ENCODE results near the gene PCYT2. TPM values are rescaled to one million over a fixed set of nuclear protein-coding genes. Genes with fewer than 3 reads are reported as not detected.
A peak's percentile ranks its signal among the peaks of the same experiment; 100 is the strongest.

The PCYT2 gene
- total RNA-seq, 2 donors from 2014 or later = 66.8 to 70.9 TPM

DNA sequence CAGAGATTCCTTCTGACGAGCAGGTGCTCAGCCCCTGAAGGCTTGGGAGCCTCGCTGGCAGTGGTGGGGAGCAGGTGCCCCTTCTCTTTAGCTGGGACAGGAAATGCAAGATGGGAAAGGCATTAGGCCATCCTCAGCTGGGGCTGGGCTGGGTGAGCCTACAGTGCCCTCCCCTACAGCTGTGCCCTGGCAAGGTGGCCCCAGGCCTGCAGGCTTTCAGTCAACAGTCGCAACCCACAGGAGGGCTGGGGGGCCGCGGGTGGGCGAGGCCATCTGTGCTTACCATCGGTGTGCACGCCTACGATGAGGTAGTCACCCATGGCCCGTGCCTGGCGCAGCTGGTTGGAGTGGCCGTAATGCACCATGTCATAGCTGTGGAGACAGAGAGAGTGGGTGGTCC is 2.0 kb downstream of the PCYT2 start:
- Mint-ChIP-seq H3K4me3 (no peak overlapping the region), H3K27me3 (ENCODE audit: insufficient read depth) (no peaks in the 10 kb centered on the region), H3K4me1 (peaks cover 4% of the 10 kb centered on the region), H3K27ac (no peak overlapping the region), H3K36me3 (ENCODE audit: low read depth) (peaks cover 21% of the 10 kb centered on the region), H3K9me3 (no peaks in the 10 kb centered on the region)
- DNase-seq = no peak
- Histone ChIP-seq H3K36me3 (ENCODE audit: control insufficient read depth, insufficient read depth, low read length) (peaks cover 58% of the 10 kb centered on the region), H3K9ac (ENCODE audit: extremely low read depth, low read length, poor library complexity, severe bottlenecking) (no peak overlapping the region), H3K27ac (ENCODE audit: low read depth, low read length) (no peak overlapping the region), H3K27me3 (ENCODE audit: control insufficient read depth, insufficient read depth, low read length, poor library complexity, severe bottlenecking) (no peaks in the 10 kb centered on the region), H3K9me3 (ENCODE audit: control insufficient read depth, low read length) (no peaks in the 10 kb centered on the region), H3K4me1 (ENCODE audit: control insufficient read depth, insufficient read depth, low read length) (peaks cover 8% of the 10 kb centered on the region), H3K4me3 (ENCODE audit: low read length) (no peak overlapping the region)
- TF ChIP-seq, protein P1, sequence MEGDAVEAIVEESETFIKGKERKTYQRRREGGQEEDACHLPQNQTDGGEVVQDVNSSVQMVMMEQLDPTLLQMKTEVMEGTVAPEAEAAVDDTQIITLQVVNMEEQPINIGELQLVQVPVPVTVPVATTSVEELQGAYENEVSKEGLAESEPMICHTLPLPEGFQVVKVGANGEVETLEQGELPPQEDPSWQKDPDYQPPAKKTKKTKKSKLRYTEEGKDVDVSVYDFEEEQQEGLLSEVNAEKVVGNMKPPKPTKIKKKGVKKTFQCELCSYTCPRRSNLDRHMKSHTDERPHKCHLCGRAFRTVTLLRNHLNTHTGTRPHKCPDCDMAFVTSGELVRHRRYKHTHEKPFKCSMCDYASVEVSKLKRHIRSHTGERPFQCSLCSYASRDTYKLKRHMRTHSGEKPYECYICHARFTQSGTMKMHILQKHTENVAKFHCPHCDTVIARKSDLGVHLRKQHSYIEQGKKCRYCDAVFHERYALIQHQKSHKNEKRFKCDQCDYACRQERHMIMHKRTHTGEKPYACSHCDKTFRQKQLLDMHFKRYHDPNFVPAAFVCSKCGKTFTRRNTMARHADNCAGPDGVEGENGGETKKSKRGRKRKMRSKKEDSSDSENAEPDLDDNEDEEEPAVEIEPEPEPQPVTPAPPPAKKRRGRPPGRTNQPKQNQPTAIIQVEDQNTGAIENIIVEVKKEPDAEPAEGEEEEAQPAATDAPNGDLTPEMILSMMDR (conservative IDR thresholded peaks at IDR 0.05) = no peak
- 94 to 100% methylated on average over 8 to 12 of the region's 12 CpGs for WGBS, 2 experiments (ENCODE audit: insufficient coverage in 1 of 2, insufficient read length in 1 of 2)

DNA sequence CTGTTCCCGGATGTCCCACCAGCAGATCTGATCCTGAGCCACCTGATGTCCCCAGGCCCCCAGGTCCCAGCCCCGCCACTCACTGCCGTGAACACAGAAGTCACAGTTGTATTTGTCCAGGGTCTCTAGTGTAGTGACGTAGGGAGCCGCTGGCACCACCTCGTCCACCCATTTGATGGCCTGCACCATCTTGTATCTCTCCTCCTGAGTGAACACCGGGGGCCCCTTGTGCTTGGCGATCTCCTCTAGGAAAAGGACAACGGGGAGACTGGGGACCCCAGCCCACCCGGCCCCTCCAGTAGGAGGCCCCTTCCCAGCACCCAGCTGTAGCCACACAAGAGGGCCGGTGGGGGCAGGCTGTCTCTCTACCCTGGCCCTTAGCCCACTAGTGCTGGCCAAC is 2.4 kb downstream of the PCYT2 start:
- peaks cover 23% of the 10 kb centered on the region for H3K36me3 Mint-ChIP-seq (ENCODE audit: low read depth)

DNA sequence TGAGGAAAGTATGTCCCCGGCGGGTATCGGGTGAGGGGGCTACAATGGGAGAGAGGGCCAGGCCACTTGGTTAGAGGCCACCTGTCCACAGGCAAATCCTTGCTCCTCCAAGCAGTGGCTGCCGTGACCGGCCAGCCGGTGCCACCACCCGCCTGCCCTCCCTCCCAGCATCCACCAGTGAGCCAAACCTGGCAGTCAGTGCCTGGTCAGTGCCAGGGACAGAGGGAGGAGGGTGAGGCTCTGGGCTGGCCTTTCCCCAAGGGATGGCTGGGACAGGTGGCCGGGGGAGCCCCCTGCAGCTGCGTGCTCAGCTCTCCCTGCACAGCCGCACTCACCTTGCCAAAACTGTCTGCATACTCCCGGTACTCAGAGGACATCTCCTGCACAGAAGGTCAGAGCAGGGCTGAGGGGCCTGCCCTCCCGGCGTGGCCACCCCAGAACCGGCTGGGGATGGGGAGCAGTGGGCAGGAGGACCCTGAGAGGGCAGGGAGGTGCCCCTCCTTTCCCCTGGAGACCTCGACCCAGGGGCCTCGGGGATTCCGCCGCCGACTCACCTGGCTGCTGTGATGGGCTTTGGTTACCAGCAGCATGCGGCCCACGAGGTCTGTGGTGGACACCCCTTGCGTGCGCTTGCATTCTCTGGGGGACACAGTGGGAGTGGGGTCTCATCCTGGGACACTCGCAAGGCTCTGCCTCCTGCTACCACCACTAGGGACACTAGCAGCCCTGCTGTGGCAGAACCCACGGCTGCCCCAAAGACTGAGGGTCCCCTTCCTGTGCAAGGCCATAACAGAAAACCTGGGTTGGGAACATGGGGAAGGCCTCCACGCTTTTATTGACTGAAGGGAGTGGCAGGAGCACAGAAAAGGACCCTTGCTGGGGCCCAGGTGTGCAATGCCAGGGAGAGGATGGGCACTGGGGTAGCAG is 3.7 kb downstream of the PCYT2 start:
- H3K27me3 ChIP-seq (ENCODE audit: control insufficient read depth, insufficient read depth, low read length, poor library complexity, severe bottlenecking) = no peaks in the 10 kb centered on the region
- Mint-ChIP-seq H3K9me3 (no peaks in the 10 kb centered on the region), H3K36me3 (ENCODE audit: low read depth) (peaks cover 15% of the 10 kb centered on the region), H3K27me3 (ENCODE audit: insufficient read depth) (no peaks in the 10 kb centered on the region), H3K4me1 (peaks cover 4% of the 10 kb centered on the region), H3K4me3 (no peak overlapping the region), H3K27ac (no peak overlapping the region)
- H3K4me1 ChIP-seq (ENCODE audit: control insufficient read depth, insufficient read depth, low read length) = peaks cover 8% of the 10 kb centered on the region
- TF ChIP-seq, protein P1 (conservative IDR thresholded peaks at IDR 0.05) = peak; percentile 34
- no peaks in the 10 kb centered on the region for H3K9me3 ChIP-seq (ENCODE audit: control insufficient read depth, low read length)
- peaks cover 41% of the 10 kb centered on the region for H3K36me3 ChIP-seq (ENCODE audit: control insufficient read depth, insufficient read depth, low read length)
- no peak for DNase-seq
- 91 to 93% methylated on average over 13 to 26 of the region's 26 CpGs for WGBS, 2 experiments (ENCODE audit: insufficient coverage in 1 of 2, insufficient read length in 1 of 2)
- no peak overlapping the region for H3K9ac ChIP-seq (ENCODE audit: extremely low read depth, low read length, poor library complexity, severe bottlenecking)
- H3K4me3 ChIP-seq (ENCODE audit: low read length) = no peak overlapping the region
- no peak overlapping the region for H3K27ac ChIP-seq (ENCODE audit: low read depth, low read length)

More for the DNA sequence above, 2.4 kb downstream of the PCYT2 start:
- Histone ChIP-seq H3K9me3 (ENCODE audit: control insufficient read depth, low read length) (no peaks in the 10 kb centered on the region), H3K27ac (ENCODE audit: low read depth, low read length) (no peak overlapping the region), H3K36me3 (ENCODE audit: control insufficient read depth, insufficient read depth, low read length) (peaks cover 54% of the 10 kb centered on the region), H3K9ac (ENCODE audit: extremely low read depth, low read length, poor library complexity, severe bottlenecking) (no peak overlapping the region), H3K4me3 (ENCODE audit: low read length) (no peak overlapping the region), H3K4me1 (ENCODE audit: control insufficient read depth, insufficient read depth, low read length) (peaks cover 8% of the 10 kb centered on the region), H3K27me3 (ENCODE audit: control insufficient read depth, insufficient read depth, low read length, poor library complexity, severe bottlenecking) (no peaks in the 10 kb centered on the region)
- Mint-ChIP-seq H3K27ac (no peak overlapping the region), H3K9me3 (no peaks in the 10 kb centered on the region), H3K4me1 (peaks cover 4% of the 10 kb centered on the region), H3K4me3 (no peak overlapping the region), H3K27me3 (ENCODE audit: insufficient read depth) (no peaks in the 10 kb centered on the region)
- TF ChIP-seq, protein P1 (conservative IDR thresholded peaks at IDR 0.05) = no peak
- DNase-seq = no peak
- WGBS, 2 experiments (ENCODE audit: insufficient coverage in 1 of 2, insufficient read length in 1 of 2) = 90 to 97% methylated on average over 9 to 11 of the region's 11 CpGs
